ENCODE results near the gene GSTA1.
"Not testable (repeated sequence)": the region's sequence is repeated elsewhere in the genome, so short reads cannot be mapped to it uniquely, and the experiment has no call there.

The GSTA1 gene

DNA sequence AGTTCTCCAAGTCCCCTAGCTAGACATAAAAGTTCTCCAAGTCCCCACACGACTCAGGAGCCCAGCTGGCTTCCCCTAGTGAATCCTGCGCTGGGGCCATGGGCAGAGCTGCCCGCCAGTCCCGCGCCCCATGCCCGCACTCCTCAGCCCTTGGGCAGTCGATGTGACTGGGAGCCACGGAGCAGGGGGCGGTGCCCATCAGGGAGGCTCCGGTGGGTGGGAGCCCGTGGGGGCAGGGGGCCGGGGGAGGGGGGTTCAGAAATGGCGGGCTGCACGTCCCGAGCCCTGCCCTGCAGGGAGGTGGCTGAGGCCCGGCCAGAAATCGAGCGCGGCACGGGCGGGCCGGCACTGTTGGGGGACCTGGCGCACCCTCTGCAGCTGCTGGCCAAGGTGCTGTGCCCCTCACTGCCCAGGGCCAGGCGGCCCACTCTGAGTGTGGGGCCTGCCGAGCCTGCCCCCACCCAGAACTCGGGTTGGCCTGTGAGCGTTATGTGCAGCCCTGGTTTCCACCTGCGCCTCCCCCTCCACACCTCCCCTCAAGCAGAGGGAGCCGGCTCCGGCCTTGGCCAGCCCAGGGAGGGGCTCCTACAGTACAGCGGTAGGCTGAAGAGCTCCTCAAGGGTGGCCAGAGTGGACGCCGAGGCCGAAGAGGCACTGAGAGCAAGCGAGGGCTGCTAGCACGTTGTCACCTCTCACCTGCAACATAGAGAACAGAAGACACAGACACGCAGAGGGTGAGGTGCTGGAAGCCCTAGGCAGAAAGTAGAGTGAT, 25.6 kb upstream of the GSTA1 start:
- no peak overlapping the region for H3K4me3 ChIP-seq (ENCODE audit: low read depth, low read length)
- DNase-seq (ENCODE audit: low read depth), result no peak
- TF ChIP-seq, protein P1, sequence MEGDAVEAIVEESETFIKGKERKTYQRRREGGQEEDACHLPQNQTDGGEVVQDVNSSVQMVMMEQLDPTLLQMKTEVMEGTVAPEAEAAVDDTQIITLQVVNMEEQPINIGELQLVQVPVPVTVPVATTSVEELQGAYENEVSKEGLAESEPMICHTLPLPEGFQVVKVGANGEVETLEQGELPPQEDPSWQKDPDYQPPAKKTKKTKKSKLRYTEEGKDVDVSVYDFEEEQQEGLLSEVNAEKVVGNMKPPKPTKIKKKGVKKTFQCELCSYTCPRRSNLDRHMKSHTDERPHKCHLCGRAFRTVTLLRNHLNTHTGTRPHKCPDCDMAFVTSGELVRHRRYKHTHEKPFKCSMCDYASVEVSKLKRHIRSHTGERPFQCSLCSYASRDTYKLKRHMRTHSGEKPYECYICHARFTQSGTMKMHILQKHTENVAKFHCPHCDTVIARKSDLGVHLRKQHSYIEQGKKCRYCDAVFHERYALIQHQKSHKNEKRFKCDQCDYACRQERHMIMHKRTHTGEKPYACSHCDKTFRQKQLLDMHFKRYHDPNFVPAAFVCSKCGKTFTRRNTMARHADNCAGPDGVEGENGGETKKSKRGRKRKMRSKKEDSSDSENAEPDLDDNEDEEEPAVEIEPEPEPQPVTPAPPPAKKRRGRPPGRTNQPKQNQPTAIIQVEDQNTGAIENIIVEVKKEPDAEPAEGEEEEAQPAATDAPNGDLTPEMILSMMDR (IDR thresholded peaks at IDR 0.05; ENCODE audit: low read depth, low read length, missing control alignments), result no peak

DNA sequence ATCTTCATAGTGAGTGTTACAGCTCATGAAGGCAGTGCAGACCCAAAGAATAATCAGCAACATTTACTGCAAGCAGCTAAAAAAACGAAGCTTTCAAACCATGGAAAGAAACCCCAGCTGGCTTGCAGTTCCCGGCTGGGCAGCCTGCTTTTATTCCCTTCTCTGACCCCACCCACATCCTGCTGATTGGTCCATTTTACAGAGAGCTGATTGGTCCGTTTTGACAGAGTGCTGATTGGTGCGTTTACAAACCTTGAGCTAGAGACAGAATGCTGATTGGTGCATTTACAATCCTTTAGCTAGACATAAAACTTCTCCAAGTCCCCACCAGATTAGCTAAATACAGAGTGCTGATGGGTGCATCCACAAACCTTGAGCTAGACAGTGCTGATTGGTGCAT, 25.0 kb upstream of the GSTA1 start:
- H3K4me3 ChIP-seq (ENCODE audit: low read depth, low read length), result not testable (repeated sequence)

DNA sequence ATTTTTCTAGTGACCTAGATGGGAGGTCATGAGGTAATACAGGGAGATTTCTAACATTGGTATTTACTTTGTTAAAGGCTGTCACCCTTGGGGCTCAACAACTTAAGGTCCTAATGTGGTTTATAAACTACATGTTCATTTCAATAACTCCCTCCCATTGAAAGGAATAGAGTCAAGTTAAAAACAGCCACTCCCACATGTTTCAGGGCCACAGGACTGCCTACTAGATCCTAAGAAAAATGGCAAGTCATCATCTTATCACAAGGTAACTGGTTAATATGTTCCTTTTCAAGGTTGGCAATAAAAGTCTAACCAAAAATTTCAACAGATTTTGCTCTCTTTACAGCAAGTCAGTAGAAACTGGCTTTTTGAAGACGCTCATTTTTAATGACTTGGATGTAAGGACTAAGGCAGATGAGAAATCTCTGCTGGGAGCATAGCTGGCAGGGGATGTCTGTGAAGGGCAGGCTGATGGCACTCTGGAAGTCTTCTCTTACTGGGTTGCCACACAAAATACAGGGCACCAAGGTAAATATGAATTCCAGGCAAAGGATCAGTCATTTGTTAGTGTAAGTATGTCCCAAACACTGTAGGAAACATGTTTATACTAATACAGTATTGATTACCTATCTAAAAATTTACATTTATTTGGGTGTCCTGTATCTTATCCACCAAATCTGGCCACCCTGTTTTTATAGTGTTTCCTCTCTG, 23.6 kb upstream of the GSTA1 start:
- DNase-seq (ENCODE audit: low read depth), result not testable (repeated sequence)

More for the DNA sequence above, 25.0 kb upstream of the GSTA1 start:
- DNase-seq (ENCODE audit: low read depth), result not testable (repeated sequence)

DNA sequence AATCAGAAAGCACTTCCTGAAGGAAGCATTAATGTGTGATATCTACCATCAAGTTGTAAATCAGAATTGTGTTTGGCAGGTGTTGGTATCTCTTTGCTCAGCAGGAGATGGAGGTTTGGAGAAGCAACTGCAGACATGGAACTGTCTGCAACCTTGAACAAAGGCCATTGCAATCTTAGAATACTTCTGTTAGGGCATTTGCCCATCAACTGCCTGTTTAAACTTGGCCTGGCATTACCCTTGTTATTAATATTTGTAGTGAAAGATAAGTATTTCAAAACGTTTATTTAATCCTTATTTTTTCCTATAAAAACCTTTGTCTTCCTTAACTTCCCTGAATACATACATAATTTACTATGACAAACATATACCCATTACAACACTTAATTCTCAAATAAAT, 22.9 kb upstream of the GSTA1 start:
- no peak overlapping the region for H3K4me3 ChIP-seq (ENCODE audit: low read depth, low read length)
- TF ChIP-seq, protein P1 (IDR thresholded peaks at IDR 0.05; ENCODE audit: low read depth, low read length, missing control alignments), result no peak
- DNase-seq (ENCODE audit: low read depth), result no peak

More for the DNA sequence above, 23.6 kb upstream of the GSTA1 start:
- not testable (repeated sequence) for H3K4me3 ChIP-seq (ENCODE audit: low read depth, low read length)

DNA sequence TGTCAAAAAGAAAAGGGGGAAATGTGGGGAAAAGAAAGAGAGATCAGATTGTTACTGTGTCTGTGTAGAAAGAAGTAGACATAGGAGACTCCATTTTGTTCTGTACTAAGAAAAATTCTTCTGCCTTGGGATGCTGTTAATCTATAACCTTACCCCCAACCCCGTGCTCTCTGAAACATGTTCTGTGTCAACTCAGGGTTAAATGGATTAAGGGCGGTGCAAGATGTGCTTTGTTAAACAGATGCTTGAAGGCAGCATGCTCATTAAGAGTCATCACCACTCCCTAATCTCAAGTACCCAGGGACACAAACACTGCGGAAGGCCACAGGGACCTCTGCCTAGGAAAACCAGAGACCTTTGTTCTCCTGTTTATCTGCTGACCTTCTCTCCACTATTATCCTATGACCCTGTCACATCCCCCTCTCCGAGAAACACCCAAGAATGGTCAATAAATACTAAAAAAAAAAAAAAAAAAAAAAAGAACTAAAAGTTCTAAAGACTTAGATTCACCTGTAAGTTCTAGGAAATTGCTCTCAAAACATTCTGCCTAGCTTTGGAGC, 22.4 kb upstream of the GSTA1 start:
- H3K4me3 ChIP-seq (ENCODE audit: low read depth, low read length); DNase-seq (ENCODE audit: low read depth): not testable (repeated sequence)

DNA sequence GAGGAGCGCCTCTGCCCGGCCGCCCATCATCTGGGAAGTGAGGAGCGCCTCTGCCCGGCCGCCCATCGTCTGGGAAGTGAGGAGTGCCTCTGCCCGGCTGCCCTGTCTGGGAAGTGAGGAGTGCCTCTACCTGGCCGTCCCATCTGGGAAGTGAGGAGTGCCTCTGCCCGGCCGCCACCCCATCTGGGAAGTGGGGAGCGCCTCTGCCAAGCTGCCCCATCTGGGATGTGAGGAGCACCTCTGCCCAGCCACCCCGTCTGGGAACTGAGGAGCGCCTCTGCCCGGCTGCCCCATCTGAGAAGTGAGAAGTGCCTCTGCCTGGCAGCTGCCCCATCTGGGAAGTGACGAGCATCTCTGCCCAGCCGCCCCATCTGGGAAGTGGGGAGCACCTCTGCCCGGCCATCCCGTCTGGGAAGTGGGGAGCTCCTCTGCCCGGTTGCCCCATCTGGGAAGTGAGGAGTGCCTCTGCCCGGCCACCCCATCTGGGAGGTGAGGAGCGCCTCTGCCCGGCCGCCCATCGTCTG, 21.7 kb upstream of the GSTA1 start:
- DNase-seq (ENCODE audit: low read depth); H3K4me3 ChIP-seq (ENCODE audit: low read depth, low read length): not testable (repeated sequence)

DNA sequence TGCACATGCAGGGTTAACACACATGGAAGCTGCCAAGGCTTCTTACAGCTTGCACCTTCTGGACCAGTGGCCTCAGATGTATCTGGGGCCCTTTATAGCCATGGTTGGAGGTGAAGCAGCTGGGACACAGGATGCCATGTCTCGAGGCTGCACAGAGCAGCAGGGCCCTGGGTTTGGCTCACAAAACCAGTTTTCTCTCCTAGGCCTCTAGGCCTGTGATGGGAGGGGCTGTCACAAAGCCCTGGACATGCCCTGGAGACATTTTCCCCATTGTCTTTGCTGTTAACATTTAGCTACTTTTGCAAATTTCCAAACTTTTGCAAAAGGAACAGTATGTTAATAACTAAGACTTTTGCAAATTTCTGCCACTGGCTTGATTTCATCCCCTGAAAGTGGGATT, 18.2 kb upstream of the GSTA1 start:
- no peak for DNase-seq (ENCODE audit: low read depth)
- TF ChIP-seq, protein P1 (IDR thresholded peaks at IDR 0.05; ENCODE audit: low read depth, low read length, missing control alignments), result no peak
- no peak overlapping the region for H3K4me3 ChIP-seq (ENCODE audit: low read depth, low read length)

DNA sequence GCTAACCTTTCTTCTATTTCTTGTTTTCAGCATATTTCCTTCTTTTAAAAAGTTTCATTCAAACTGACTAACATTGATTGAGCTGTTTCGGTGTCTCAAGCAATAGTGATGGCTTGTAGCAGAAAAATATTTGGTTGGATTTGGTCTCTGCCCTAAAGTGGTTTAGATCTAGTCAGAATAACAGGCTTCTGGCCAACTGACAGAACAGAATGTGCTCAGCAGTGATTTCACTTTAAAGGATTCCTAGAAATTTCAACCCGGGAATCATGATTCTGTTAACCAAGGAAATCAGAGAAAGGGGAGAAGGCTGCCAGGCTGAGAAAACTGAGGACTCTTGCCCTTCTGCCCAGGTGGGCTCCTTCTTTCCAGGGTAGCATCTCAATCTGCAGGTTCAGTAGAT, 16.6 kb upstream of the GSTA1 start:
- TF ChIP-seq, protein P1 (IDR thresholded peaks at IDR 0.05; ENCODE audit: low read depth, low read length, missing control alignments), result no peak
- DNase-seq (ENCODE audit: low read depth), result no peak
- H3K4me3 ChIP-seq (ENCODE audit: low read depth, low read length), result no peak overlapping the region

All from GM12864 (cell line).